A673 (cell line): ENCODE data around the gene ETV6.

Source experiments
- EZH2 ChIP-seq: fragments of 200-600 bp; sonication (generic); IDR thresholded peaks from 2 replicates; pipeline ENCODE4 v1.6.1; 2017; ENCODE audit warnings: borderline replicate concordance, low read depth, mild to moderate bottlenecking, mixed read lengths, antibody characterized with exemption, low read length; ENCODE audit not compliant: poor library complexity, severe bottlenecking
- TF ChIP-seq, protein P1 (sequence below): fragments of 300-800, 200-600 bp; sonication (generic); conservative IDR thresholded peaks from 2 replicates; pipeline ENCODE4 v1.5.1; 2017; ENCODE audit warnings: low read depth, mild to moderate bottlenecking, antibody characterized with exemption, low read length, moderate library complexity, mixed read lengths

- TF ChIP-seq, protein P1, sequence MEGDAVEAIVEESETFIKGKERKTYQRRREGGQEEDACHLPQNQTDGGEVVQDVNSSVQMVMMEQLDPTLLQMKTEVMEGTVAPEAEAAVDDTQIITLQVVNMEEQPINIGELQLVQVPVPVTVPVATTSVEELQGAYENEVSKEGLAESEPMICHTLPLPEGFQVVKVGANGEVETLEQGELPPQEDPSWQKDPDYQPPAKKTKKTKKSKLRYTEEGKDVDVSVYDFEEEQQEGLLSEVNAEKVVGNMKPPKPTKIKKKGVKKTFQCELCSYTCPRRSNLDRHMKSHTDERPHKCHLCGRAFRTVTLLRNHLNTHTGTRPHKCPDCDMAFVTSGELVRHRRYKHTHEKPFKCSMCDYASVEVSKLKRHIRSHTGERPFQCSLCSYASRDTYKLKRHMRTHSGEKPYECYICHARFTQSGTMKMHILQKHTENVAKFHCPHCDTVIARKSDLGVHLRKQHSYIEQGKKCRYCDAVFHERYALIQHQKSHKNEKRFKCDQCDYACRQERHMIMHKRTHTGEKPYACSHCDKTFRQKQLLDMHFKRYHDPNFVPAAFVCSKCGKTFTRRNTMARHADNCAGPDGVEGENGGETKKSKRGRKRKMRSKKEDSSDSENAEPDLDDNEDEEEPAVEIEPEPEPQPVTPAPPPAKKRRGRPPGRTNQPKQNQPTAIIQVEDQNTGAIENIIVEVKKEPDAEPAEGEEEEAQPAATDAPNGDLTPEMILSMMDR = no peak
- TF ChIP-seq EZH2 = no peak
Observed at GRCh38 chr12:11877102-11877826, 227.8 kb downstream of the ETV6 start.
